ENCODE data around the gene VKORC1L1.

DNA sequence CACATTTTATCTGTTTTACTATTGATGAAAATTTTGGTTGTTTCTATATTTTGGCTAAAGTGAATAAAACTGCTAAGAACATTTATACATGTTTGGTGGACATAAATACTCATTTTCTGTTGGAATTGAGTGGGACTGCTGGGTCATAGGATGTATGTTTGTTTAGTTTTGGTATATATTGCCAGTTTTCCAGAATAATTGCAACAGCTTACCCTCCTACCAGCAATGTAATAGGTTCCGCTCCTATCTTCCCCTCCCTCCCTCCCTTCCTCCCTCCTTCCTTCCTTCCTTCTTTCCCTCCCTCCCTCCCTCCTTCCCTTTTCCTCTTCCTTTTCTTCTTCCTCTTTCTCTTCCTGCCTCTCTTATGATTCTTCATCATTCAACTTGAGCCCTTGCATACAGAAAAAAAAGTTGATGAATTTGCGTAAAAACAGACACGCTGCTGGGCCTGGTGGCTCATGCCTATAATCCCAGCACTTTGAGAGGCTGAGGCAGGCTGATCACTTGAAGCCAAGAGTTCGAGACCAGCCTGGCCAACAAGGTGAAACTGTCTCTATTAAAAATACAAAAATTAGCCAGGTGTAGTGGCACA, 23.5 kb downstream of the VKORC1L1 start:
- TF ChIP-seq YY1 (IDR thresholded peaks at IDR 0.05; ENCODE audit: insufficient read depth, insufficient read length) (no peak), ZNF274 (IDR thresholded peaks at IDR 0.05; ENCODE audit: low read depth, low read length) (no peak)
